Ishikawa (cell line): ENCODE results near the gene CACNA1H.

Experiments used
- CEBPB ChIP-seq: IDR thresholded peaks from 2 replicates; pipeline ENCODE4 v1.6.1; 2012
- CREB1 ChIP-seq: IDR thresholded peaks from 2 replicates; pipeline ENCODE4 v1.6.1; 2012; ENCODE audit warnings: low read depth
- EGR1 ChIP-seq: IDR thresholded peaks from 2 replicates; pipeline ENCODE4 v1.6.1; 2012
- EP300 ChIP-seq: IDR thresholded peaks from 2 replicates; pipeline ENCODE4 v1.6.1; 2012; ENCODE audit warnings: borderline replicate concordance
- FOXM1 ChIP-seq: IDR thresholded peaks from 2 replicates; pipeline ENCODE4 v1.6.1; 2012; ENCODE audit warnings: low read depth, borderline replicate concordance
- MAX ChIP-seq: IDR thresholded peaks from 2 replicates; pipeline ENCODE4 v1.6.1; 2012
- NFIC ChIP-seq: IDR thresholded peaks from 2 replicates; pipeline ENCODE4 v1.6.1; 2012
- RAD21 ChIP-seq: IDR thresholded peaks from 2 replicates; pipeline ENCODE4 v1.6.1; 2012; ENCODE audit warnings: low read depth
- REST ChIP-seq: IDR thresholded peaks from 2 replicates; pipeline ENCODE4 v1.6.1; 2012; ENCODE audit warnings: low read depth, mild to moderate bottlenecking
- TAF1 ChIP-seq: IDR thresholded peaks from 2 replicates; pipeline ENCODE4 v1.6.1; 2012; ENCODE audit warnings: low read depth, mild to moderate bottlenecking
- TCF12 ChIP-seq: IDR thresholded peaks from 2 replicates; pipeline ENCODE4 v1.6.1; 2012; ENCODE audit warnings: low read depth
- TEAD4 ChIP-seq: IDR thresholded peaks from 2 replicates; pipeline ENCODE4 v1.6.1; 2012
- USF1 ChIP-seq: IDR thresholded peaks from 2 replicates; pipeline ENCODE4 v1.6.1; 2012
- YY1 ChIP-seq: IDR thresholded peaks from 2 replicates; pipeline ENCODE4 v1.6.1; 2012; ENCODE audit warnings: low read depth
- ZBTB7A ChIP-seq: IDR thresholded peaks from 2 replicates; pipeline ENCODE4 v1.6.1; 2012; ENCODE audit warnings: low read depth

The CACNA1H gene

GRCh38 chr16:1218930-1219611 is 66.2 kb downstream of the CACNA1H start:
- TF ChIP-seq ZBTB7A (no peak), NFIC (no peak), CEBPB (no peak), MAX (no peak), YY1 (no peak), USF1 (no peak), EGR1 (no peak), CREB1 (no peak), TEAD4 (no peak), EP300 (no peak), RAD21 (no peak), FOXM1 (no peak), TCF12 (no peak), TAF1 (no peak)

GRCh38 chr16:1220098-1220728 is 67.3 kb downstream of the CACNA1H start:
- no peak for TF ChIP-seq CEBPB
- TF ChIP-seq TEAD4 = no peak
- no peak for TF ChIP-seq YY1
- no peak for TF ChIP-seq RAD21
- TF ChIP-seq TAF1 = no peak
- no peak for TF ChIP-seq FOXM1
- no peak for TF ChIP-seq EP300
- TF ChIP-seq CREB1 = no peak
- no peak for TF ChIP-seq ZBTB7A
- TF ChIP-seq NFIC = no peak
- TF ChIP-seq REST = no peak
- TF ChIP-seq TCF12 = no peak
- TF ChIP-seq EGR1 = no peak
- TF ChIP-seq USF1 = no peak
- no peak for TF ChIP-seq MAX

- TF ChIP-seq RAD21 (no peak), EP300 (no peak), TEAD4 (no peak), REST (no peak), MAX (no peak), CREB1 (no peak), YY1 (no peak), USF1 (no peak), CEBPB (no peak), TAF1 (no peak), EGR1 (no peak), ZBTB7A (no peak), NFIC (no peak)
Observed at GRCh38 chr16:1220841-1221627, 68.1 kb downstream of the CACNA1H start.
